Ishikawa (cell line): ENCODE measurements around the gene LRIT2.

Source experiments
- CEBPB ChIP-seq: IDR thresholded peaks from 2 replicates; pipeline ENCODE4 v1.6.1; 2012
- CREB1 ChIP-seq: IDR thresholded peaks from 2 replicates; pipeline ENCODE4 v1.6.1; 2012; ENCODE audit warnings: low read depth
- EP300 ChIP-seq: IDR thresholded peaks from 2 replicates; pipeline ENCODE4 v1.6.1; 2012; ENCODE audit warnings: borderline replicate concordance
- MAX ChIP-seq: IDR thresholded peaks from 2 replicates; pipeline ENCODE4 v1.6.1; 2012
- NFIC ChIP-seq: IDR thresholded peaks from 2 replicates; pipeline ENCODE4 v1.6.1; 2012
- RAD21 ChIP-seq: IDR thresholded peaks from 2 replicates; pipeline ENCODE4 v1.6.1; 2012; ENCODE audit warnings: low read depth
- TAF1 ChIP-seq: IDR thresholded peaks from 2 replicates; pipeline ENCODE4 v1.6.1; 2012; ENCODE audit warnings: low read depth, mild to moderate bottlenecking
- TCF12 ChIP-seq: IDR thresholded peaks from 2 replicates; pipeline ENCODE4 v1.6.1; 2012; ENCODE audit warnings: low read depth
- TEAD4 ChIP-seq: IDR thresholded peaks from 2 replicates; pipeline ENCODE4 v1.6.1; 2012
- ZBTB7A ChIP-seq: IDR thresholded peaks from 2 replicates; pipeline ENCODE4 v1.6.1; 2012; ENCODE audit warnings: low read depth
- TF ChIP-seq, protein P1 (sequence below): IDR thresholded peaks from 2 replicates; pipeline ENCODE4 v1.6.1; 2012; ENCODE audit warnings: low read depth, mild to moderate bottlenecking
- TF ChIP-seq, protein P2 (sequence below): IDR thresholded peaks from 2 replicates; pipeline ENCODE4 v1.6.1; 2012

- TF ChIP-seq CEBPB (no peak), EP300 (no peak), CREB1 (no peak), MAX (no peak), RAD21 (no peak), ZBTB7A (no peak), NFIC (no peak), TAF1 (no peak), TEAD4 (no peak), TCF12 (no peak)
- TF ChIP-seq, protein P1, sequence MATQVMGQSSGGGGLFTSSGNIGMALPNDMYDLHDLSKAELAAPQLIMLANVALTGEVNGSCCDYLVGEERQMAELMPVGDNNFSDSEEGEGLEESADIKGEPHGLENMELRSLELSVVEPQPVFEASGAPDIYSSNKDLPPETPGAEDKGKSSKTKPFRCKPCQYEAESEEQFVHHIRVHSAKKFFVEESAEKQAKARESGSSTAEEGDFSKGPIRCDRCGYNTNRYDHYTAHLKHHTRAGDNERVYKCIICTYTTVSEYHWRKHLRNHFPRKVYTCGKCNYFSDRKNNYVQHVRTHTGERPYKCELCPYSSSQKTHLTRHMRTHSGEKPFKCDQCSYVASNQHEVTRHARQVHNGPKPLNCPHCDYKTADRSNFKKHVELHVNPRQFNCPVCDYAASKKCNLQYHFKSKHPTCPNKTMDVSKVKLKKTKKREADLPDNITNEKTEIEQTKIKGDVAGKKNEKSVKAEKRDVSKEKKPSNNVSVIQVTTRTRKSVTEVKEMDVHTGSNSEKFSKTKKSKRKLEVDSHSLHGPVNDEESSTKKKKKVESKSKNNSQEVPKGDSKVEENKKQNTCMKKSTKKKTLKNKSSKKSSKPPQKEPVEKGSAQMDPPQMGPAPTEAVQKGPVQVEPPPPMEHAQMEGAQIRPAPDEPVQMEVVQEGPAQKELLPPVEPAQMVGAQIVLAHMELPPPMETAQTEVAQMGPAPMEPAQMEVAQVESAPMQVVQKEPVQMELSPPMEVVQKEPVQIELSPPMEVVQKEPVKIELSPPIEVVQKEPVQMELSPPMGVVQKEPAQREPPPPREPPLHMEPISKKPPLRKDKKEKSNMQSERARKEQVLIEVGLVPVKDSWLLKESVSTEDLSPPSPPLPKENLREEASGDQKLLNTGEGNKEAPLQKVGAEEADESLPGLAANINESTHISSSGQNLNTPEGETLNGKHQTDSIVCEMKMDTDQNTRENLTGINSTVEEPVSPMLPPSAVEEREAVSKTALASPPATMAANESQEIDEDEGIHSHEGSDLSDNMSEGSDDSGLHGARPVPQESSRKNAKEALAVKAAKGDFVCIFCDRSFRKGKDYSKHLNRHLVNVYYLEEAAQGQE, result no peak
- TF ChIP-seq, protein P2, sequence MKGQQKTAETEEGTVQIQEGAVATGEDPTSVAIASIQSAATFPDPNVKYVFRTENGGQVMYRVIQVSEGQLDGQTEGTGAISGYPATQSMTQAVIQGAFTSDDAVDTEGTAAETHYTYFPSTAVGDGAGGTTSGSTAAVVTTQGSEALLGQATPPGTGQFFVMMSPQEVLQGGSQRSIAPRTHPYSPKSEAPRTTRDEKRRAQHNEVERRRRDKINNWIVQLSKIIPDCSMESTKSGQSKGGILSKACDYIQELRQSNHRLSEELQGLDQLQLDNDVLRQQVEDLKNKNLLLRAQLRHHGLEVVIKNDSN, result no peak
Observed at GRCh38 chr10:84221916-84222315, 3.4 kb downstream of the LRIT2 start.
